HS-5 (cell line): ENCODE measurements around the gene PPP1R3D.

Experiments used
- DNase-seq: peaks from one replicate; pipeline ENCODE4 v3.0.0-alpha.2; 2012; ENCODE audit warnings: low read depth

The PPP1R3D gene

GRCh38 chr20:59948828-59949720 lies 9.0 kb upstream of the PPP1R3D start:
- DNase-seq: no peak

GRCh38 chr20:59948212-59948611 lies 8.1 kb upstream of the PPP1R3D start:
- DNase-seq: no peak

- DNase-seq: no peak
Observed at GRCh38 chr20:59947376-59947775, 7.3 kb upstream of the PPP1R3D start.

- no peak for DNase-seq
Observed at GRCh38 chr20:59945731-59946130, 5.6 kb upstream of the PPP1R3D start.

- DNase-seq: no peak
Observed at GRCh38 chr20:59945175-59945574, 5.1 kb upstream of the PPP1R3D start.

- DNase-seq: no peak
Observed at GRCh38 chr20:59944726-59945125, 4.6 kb upstream of the PPP1R3D start.

GRCh38 chr20:59942245-59942644 lies 2.1 kb upstream of the PPP1R3D start:
- no peak for DNase-seq

GRCh38 chr20:59940956-59941294 lies 820 bp upstream of the PPP1R3D start:
- no peak for DNase-seq

GRCh38 chr20:59939879-59940128 lies 301 bp downstream of the PPP1R3D start:
- DNase-seq: no peak

- no peak for DNase-seq
Observed at GRCh38 chr20:59939052-59939878, 840 bp downstream of the PPP1R3D start.

GRCh38 chr20:59938696-59939051 lies 1.4 kb downstream of the PPP1R3D start:
- no peak for DNase-seq

GRCh38 chr20:59938221-59938620 lies 1.9 kb downstream of the PPP1R3D start:
- no peak for DNase-seq

- DNase-seq: no peak
Observed at GRCh38 chr20:59937150-59937549, 3.0 kb downstream of the PPP1R3D start.

- no peak for DNase-seq
Observed at GRCh38 chr20:59936409-59936808, 3.7 kb downstream of the PPP1R3D start.

- no peak for DNase-seq
Observed at GRCh38 chr20:59935457-59936185, 4.5 kb downstream of the PPP1R3D start.

GRCh38 chr20:59933849-59934585 lies 6.1 kb downstream of the PPP1R3D start:
- DNase-seq: no peak

GRCh38 chr20:59933296-59933848 lies 6.7 kb downstream of the PPP1R3D start, which contains the start of gene SYCP2:
Gene SYCP2 (minus strand): TSS chr20:59933637. CDS start chr20:59922413, 11,224 bp downstream.
- DNase-seq: no peak

GRCh38 chr20:59932616-59933295 lies 7.3 kb downstream of the PPP1R3D start:
- no peak for DNase-seq

- DNase-seq: no peak
Observed at GRCh38 chr20:59931511-59932312, 8.4 kb downstream of the PPP1R3D start.

GRCh38 chr20:59925899-59926298 lies 14.2 kb downstream of the PPP1R3D start:
- DNase-seq: no peak
